Measurements from ENCODE around the gene BPIFB2.

Gene BPIFB2

DNA sequence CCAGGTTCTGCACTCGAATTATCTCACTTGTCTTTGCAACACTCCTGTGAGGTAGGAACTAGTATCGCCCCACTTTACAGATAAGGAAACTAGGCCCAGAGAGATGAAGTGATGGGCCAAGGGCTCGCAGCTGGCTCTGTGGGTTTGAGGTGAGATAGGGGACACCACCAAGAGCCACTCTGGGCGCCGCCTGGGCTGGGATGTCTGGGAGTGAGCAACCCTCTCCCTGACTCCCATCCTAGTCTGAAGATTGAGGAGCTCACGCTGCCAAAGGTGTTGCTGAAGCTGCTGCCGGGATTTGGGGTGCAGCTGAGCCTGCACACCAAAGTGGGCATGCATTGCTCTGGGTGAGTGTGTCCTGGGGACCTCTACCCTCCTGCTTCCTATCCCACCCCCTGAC is 51.6 kb downstream of the BPIFB2 start:
- Mint-ChIP-seq H3K4me1 (ENCODE audit: low read depth) (no peaks in the 10 kb centered on the region), H3K27ac (no peak overlapping the region), H3K27me3 (ENCODE audit: low read depth) (no peaks in the 10 kb centered on the region), H3K9me3 (no peaks in the 10 kb centered on the region), H3K4me3 (no peak overlapping the region), H3K36me3 (ENCODE audit: low read depth) (no peaks in the 10 kb centered on the region)
- no peak for DNase-seq (ENCODE audit: low spot score)

DNA sequence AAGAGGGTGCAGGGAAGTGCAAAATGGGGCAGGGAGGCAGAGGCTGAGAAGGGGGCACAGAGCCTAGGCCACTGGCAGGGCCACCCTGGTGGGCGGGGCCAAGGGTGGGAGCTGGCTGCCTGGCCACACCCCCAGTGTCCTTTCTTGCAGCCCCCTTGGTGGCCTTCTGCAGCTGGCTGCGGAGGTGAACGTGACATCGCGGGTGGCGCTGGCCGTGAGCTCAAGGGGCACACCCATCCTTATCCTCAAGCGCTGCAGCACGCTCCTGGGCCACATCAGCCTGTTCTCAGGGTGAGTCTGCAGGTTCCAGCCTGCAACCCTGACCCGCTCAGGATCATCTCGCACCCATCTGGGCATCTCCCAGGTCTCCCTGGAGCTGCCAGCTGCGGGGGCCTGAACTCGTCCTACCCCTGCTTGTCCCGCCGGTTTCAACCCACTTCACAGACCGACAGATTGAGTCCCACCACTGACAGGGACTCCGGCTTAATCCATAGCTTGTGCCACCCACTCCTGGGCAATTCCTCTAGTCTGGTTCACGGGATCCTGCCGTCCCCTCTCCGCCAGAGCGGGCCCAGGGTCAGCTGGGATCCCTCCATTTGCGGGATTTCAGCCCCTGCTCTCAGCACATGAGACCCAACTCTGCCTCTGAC is 52.4 kb downstream of the BPIFB2 start:
- Mint-ChIP-seq H3K4me1 (ENCODE audit: low read depth) (no peaks in the 10 kb centered on the region), H3K9me3 (no peaks in the 10 kb centered on the region)
- DNase-seq (ENCODE audit: low spot score), result no peak

DNA sequence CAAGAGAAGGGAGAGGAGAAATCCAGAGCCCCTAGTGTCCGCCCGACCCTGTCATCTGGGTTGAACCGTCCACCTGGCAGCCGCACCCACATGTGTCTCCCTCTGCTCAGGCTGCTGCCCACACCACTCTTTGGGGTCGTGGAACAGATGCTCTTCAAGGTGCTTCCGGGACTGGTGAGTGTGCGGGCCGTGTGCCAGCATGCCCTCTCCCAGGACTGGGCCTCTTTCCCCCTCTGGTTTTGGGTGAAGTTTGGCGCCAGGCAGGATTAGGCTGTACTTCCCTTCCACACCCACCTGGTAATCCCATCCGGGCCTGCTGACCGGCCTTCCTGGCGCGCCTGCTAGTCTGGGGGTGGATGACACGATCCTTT is 54.1 kb downstream of the BPIFB2 start:
- no peaks in the 10 kb centered on the region for H3K36me3 Mint-ChIP-seq (ENCODE audit: low read depth)
- H3K27ac Mint-ChIP-seq, result no peak overlapping the region
- H3K9me3 Mint-ChIP-seq, result no peaks in the 10 kb centered on the region
- no peaks in the 10 kb centered on the region for H3K4me1 Mint-ChIP-seq (ENCODE audit: low read depth)
- no peak overlapping the region for H3K4me3 Mint-ChIP-seq
- no peak for DNase-seq (ENCODE audit: low spot score)
- H3K27me3 Mint-ChIP-seq (ENCODE audit: low read depth), result no peaks in the 10 kb centered on the region

More for the DNA sequence above, 52.4 kb downstream of the BPIFB2 start:
- Mint-ChIP-seq H3K27ac (no peak overlapping the region), H3K4me3 (no peak overlapping the region), H3K27me3 (ENCODE audit: low read depth) (no peaks in the 10 kb centered on the region), H3K36me3 (ENCODE audit: low read depth) (no peaks in the 10 kb centered on the region)

DNA sequence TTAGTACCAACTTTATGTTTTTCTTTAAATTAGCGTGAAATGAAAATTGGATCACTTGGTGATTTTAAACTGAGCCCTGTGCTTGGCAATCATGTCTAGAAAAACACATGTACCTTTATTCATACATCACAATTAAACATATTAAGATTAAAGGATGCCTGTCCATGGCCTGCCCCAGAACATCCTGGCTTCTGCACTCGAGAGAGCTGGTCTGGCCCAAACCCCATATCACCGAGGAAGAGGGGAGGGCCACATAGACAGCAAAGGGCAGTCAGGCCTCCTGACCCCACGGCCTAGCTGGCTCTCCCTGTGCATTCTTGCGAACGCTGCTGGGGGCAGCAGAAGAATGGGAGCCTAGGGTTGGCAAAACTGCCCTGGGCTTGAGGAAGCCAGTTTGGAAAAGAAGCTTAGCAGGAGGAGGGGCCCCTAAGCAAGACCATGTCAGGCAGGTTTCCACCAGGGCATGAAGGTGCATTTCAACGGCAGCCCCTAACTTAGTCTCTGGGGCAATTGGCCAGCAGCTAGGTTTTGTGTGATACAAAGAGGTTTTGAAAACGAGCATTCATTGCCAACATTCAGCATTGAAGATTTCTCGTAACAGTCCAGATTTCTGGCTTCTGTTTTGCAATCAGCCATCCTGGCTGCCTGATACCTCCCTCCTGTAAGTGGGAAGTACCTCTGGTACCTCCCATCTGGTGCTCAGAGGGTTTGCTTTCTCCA is 54.8 kb downstream of the BPIFB2 start:
- Mint-ChIP-seq H3K9me3 (no peaks in the 10 kb centered on the region), H3K36me3 (ENCODE audit: low read depth) (no peaks in the 10 kb centered on the region), H3K4me1 (ENCODE audit: low read depth) (no peaks in the 10 kb centered on the region), H3K4me3 (no peak overlapping the region), H3K27me3 (ENCODE audit: low read depth) (no peaks in the 10 kb centered on the region), H3K27ac (no peak overlapping the region)
- DNase-seq (ENCODE audit: low spot score), result no peak

DNA sequence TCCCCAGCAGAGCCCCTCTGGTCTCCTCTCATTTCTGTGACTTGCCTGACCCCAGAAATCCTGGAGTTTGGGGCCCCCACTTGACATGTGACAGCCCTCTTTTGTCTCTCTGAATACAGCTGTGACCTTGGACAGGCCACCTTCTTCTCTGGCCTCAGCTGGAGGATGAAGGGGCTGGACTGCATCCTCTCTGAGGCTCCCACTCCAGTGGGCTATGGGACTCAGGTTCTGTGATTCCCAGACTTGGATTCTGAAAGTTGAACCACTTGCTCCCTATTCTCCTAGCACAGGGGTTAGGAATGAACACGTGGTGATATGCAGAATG is 55.3 kb downstream of the BPIFB2 start:
- no peak overlapping the region for H3K27ac Mint-ChIP-seq
- H3K27me3 Mint-ChIP-seq (ENCODE audit: low read depth), result no peaks in the 10 kb centered on the region
- DNase-seq (ENCODE audit: low spot score), result no peak
- no peak overlapping the region for H3K4me3 Mint-ChIP-seq
- H3K36me3 Mint-ChIP-seq (ENCODE audit: low read depth), result no peaks in the 10 kb centered on the region
- H3K9me3 Mint-ChIP-seq, result no peaks in the 10 kb centered on the region
- H3K4me1 Mint-ChIP-seq (ENCODE audit: low read depth), result no peaks in the 10 kb centered on the region

DNA sequence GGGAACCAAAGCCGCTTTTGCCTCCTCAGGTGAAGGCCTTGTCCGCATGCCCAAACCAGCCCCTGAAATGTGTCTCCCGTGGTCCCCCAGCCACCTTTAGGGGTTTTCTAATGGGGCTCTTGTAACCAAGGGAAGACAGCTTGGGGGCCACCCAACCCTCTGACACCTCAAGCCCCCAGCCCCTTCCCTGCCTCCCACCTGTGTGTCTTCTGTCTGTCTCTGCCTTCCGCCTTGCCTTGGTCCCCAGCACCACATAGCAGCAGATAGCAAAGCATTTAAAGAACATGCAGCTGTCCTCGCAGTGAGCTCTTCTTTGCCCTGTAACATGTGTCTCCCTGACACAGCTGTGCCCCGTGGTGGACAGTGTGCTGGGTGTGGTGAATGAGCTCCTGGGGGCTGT is 55.8 kb downstream of the BPIFB2 start:
- no peak overlapping the region for H3K4me3 Mint-ChIP-seq

DNA sequence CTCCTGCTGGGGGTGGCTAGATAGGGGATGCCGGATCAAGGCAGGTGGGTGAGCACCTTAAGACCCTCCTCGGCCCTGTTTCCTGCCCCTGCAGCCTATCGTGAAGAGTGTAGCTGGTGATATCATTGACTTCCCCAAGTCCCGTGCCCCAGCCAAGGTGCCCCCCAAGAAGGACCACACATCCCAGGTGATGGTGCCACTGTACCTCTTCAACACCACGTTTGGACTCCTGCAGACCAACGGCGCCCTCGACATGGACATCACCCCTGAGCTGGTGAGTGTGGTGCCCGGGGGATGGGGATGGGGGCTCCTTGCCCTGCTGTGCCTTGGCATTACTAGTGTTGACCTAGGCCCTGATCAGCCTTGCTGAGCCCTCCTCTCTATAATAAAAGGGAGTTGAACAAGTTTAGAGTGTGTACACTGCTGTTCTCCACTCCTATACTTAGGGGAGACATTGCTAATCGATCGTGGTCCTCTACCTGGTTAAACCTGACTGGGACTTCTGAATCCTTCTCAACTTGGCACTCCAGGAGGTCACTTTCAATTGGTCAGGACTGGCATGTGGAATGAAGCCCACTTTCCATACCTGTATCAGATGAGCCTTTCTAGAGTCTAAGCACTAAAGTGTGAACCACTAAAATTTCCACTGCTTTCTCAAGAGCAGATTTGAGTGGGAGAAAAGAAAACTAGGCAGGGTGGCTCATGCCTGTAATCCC is 57.2 kb downstream of the BPIFB2 start:
- Mint-ChIP-seq H3K36me3 (ENCODE audit: low read depth) (no peaks in the 10 kb centered on the region), H3K27me3 (ENCODE audit: low read depth) (no peaks in the 10 kb centered on the region), H3K4me3 (no peak overlapping the region), H3K4me1 (ENCODE audit: low read depth) (no peaks in the 10 kb centered on the region), H3K9me3 (no peaks in the 10 kb centered on the region), H3K27ac (no peak overlapping the region)
- no peak for DNase-seq (ENCODE audit: low spot score)

More for the DNA sequence above, 55.8 kb downstream of the BPIFB2 start:
- Mint-ChIP-seq H3K27ac (no peak overlapping the region), H3K27me3 (ENCODE audit: low read depth) (no peaks in the 10 kb centered on the region), H3K36me3 (ENCODE audit: low read depth) (no peaks in the 10 kb centered on the region), H3K9me3 (no peaks in the 10 kb centered on the region), H3K4me1 (ENCODE audit: low read depth) (no peaks in the 10 kb centered on the region)
- DNase-seq (ENCODE audit: low spot score), result no peak

DNA sequence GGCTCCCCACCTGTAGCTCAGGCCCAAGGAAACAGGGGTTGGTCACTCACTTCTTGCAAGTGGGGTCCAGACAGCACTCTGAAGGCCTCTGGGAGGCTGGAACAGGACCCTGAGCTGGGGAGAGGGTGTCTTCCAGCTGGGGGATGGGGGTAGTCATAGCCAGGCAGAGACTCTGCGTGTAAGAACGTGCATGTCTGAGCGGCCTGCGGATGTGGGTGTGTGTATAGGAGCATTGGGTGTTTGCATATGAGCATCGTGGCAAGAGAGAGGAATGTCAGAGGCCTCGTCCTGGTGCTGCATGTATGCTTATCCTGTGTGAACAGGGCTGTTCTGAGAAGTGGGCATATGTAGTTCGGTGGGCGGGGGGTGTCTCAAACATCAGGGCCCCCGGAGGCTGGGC is 58.3 kb downstream of the BPIFB2 start:
- Mint-ChIP-seq H3K4me3 (no peak overlapping the region), H3K9me3 (no peaks in the 10 kb centered on the region), H3K4me1 (ENCODE audit: low read depth) (no peaks in the 10 kb centered on the region), H3K27me3 (ENCODE audit: low read depth) (no peaks in the 10 kb centered on the region), H3K36me3 (ENCODE audit: low read depth) (no peaks in the 10 kb centered on the region), H3K27ac (no peak overlapping the region)
- no peak for DNase-seq (ENCODE audit: low spot score)

DNA sequence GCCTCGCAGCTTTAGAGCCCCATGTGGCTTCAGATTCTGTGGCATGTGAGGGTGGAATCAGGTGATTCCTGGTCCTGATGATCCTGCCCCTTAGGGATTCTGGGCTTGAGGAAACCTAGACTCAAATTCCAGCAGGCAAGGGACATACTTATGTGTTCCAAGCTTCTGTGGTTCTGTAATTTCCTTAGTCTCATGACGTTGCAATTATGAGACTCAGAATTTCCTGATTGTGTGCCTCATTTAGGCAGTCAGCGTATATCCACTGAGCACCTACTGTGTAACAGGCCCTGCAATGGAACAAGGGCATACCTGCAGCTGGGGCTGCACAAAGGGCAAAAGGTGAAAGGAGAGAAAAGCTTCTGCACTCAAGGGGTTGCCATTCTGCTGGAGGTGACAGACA is 60.3 kb downstream of the BPIFB2 start:
- DNase-seq (ENCODE audit: low spot score), result no peak
- Mint-ChIP-seq H3K36me3 (ENCODE audit: low read depth) (no peaks in the 10 kb centered on the region), H3K27me3 (ENCODE audit: low read depth) (no peaks in the 10 kb centered on the region), H3K4me1 (ENCODE audit: low read depth) (no peaks in the 10 kb centered on the region), H3K4me3 (no peak overlapping the region), H3K27ac (no peak overlapping the region), H3K9me3 (no peaks in the 10 kb centered on the region)

DNA sequence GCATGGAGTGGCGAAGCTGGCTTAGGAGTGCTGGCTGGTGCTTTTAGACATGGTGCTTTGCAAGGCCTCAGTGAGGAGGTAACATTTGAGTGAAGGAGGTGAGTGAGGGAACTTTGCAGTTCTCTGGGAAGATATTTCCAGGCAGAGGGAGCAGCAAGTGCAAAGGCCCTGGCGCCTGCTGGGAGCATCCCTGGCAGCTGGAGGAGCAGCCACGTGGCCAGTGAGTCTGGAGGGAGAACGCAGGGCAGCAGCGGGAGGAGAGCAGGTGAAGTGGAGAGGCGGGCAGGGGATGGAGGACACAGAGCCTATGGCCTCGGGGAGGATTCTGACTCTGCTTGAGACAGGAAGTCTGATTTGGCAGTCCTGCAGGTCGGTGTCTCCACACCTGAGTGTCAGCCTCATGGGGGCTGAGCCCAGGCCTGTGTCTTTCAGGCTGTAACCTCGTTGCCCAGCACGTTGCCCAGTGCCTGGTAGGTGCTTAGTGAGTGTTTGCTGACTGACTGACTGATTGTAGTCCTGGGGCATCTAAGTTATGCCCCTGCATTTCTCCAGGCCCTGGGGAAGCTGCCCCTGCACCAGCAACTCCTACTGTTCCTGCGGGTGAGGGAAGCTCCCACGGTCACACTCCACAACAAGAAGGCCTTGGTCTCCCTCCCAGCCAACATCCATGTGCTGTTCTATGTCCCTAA is 60.9 kb downstream of the BPIFB2 start:
- Mint-ChIP-seq H3K27ac (no peak overlapping the region), H3K4me1 (ENCODE audit: low read depth) (no peaks in the 10 kb centered on the region), H3K9me3 (no peaks in the 10 kb centered on the region), H3K36me3 (ENCODE audit: low read depth) (no peaks in the 10 kb centered on the region), H3K27me3 (ENCODE audit: low read depth) (no peaks in the 10 kb centered on the region), H3K4me3 (no peak overlapping the region)
- DNase-seq (ENCODE audit: low spot score), result no peak

DNA sequence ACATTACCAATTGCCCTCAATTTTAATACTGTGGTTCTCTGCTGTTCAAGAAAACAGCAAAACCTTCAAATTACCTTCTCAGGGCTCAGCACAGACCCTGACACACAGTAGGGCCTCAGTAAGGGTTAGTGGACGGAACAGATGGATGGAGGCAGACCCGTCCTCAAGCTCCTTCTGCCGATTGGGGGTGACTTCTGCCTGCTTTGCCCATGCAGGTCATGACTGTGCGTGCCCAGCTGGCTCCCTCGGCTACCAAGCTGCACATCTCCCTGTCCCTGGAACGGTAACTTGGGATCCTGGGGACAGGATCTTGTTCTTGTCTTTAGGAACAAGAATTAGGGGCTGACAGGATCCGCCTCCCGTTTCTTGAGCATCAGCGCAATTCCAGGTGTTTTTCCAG is 62.2 kb downstream of the BPIFB2 start:
- no peaks in the 10 kb centered on the region for H3K36me3 Mint-ChIP-seq (ENCODE audit: low read depth)
- no peak for DNase-seq (ENCODE audit: low spot score)
- no peaks in the 10 kb centered on the region for H3K9me3 Mint-ChIP-seq
- no peaks in the 10 kb centered on the region for H3K27me3 Mint-ChIP-seq (ENCODE audit: low read depth)
- H3K27ac Mint-ChIP-seq, result no peak overlapping the region
- no peak overlapping the region for H3K4me3 Mint-ChIP-seq
- no peaks in the 10 kb centered on the region for H3K4me1 Mint-ChIP-seq (ENCODE audit: low read depth)

DNA sequence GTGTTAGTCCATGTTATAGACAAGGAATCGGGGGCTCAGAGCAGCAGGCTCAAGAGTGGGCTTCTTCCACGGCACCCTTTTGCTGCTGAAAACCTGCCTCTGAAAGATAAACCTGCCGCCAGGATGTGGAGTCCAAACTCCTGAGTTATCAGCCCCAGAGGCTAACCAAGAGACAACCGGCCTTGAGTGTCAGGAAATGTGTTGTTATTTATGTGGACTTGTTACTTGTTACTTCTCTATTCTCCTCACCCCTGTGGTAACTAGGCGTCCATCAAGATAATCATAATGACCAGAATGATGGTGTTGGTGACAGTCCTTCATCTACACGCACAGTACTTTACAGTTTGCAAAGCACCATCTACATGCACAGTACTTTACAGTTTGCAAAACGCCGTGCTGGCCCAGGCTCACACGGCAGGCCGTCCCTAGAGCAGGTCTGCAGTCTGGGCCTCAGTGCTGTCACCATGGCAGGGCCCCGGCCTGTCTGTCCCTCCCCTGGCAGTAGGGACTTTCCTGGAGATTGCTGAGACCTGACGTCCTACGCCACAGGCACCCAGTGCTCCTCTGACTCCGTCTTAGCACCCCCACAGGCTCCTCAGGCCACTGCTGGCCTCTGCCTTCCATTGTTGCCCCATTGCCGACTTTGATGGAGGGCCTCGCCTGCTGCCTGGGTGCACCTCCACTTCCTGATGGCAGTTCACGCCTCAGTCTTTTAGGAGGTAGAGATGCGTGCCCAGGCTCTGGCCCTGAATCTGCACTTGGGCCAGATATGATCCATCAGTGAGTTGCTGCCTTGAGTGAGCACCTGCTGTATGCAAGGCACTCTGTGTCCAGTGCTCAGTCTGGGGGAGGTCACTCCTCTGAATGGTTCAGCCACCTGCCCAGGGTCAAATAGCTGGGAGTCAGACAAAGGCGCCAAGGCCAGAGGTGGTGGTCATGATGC is 62.9 kb downstream of the BPIFB2 start:
- Mint-ChIP-seq H3K27me3 (ENCODE audit: low read depth) (no peaks in the 10 kb centered on the region), H3K4me3 (no peak overlapping the region), H3K27ac (no peak overlapping the region), H3K36me3 (ENCODE audit: low read depth) (no peaks in the 10 kb centered on the region), H3K9me3 (no peaks in the 10 kb centered on the region), H3K4me1 (ENCODE audit: low read depth) (no peaks in the 10 kb centered on the region)
- no peak for DNase-seq (ENCODE audit: low spot score)

DNA sequence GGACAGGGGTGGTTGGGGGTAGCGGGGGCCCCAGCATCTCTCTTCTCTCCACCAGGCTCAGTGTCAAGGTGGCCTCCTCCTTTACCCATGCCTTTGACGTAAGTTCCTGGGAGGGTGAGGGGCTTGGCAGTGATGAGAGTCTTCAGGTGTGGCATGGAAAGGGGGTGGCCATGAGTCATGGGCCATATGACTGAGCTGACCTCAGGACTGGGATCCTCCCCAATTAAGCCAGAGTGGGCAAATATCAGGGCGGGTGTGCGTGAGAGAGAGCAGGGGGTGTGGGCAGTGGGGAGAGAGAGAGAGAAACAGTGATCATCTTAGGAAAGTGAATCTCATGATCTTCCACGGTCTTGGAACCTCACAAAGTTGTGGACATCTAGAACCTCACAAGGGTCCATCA is 63.7 kb downstream of the BPIFB2 start:
- Mint-ChIP-seq H3K4me1 (ENCODE audit: low read depth) (no peaks in the 10 kb centered on the region), H3K36me3 (ENCODE audit: low read depth) (no peaks in the 10 kb centered on the region), H3K27me3 (ENCODE audit: low read depth) (no peaks in the 10 kb centered on the region), H3K27ac (no peak overlapping the region), H3K9me3 (no peaks in the 10 kb centered on the region), H3K4me3 (no peak overlapping the region)
- DNase-seq (ENCODE audit: low spot score), result no peak

Data from T-helper 2 cell treated with Interferon-gamma antibody and Interleukin-4, amounts not matched to agents 5 μg/mL and 100 μg/mL, for 36 hours (primary cell).